ENCODE data around the gene TMEM163.

DNA sequence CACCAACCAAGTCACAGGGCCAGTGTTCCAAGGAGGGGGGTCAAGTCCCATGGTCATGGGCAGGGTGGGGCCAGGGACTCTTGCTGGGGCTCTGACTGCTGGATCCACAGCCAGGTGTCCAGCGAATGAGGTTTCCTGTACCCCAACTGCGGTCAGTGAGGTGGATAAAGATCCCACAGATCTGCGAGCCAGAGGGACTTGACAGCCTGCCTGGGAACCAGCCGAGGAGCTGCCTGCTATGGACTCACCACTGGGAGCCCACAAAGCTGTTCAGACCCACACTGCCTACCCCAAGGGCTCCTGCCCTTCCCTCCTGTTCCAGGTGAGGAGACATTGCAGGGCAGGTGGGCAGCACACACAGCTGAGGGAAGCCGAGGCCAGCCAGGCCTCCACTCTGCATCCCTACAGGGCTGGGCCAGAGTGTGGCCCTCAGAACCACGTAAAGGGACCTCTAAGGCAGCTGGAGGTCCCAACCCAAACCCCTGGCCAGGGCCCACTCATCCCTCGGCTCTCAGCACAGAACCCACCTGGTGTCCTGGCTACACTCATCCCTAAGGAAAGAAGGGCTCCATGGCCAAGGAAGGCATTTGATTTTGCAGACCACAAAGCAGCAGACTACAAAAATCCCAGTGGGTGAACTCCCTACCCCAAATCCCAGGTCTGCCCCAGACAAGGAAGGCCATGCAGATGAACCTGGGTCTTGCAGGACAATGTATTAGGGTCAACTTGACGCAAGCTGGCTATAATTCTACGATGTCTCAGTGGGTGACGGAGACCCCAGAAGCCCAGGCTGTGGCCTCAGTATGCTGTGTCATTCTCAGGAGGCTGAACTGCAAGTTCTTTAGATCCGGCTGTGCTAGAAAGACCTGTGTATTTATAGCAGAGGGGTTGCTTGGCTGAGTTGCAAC is 255.8 kb downstream of the TMEM163 start:
- TF ChIP-seq GATA3 (IDR thresholded peaks at IDR 0.05; ENCODE audit: low read depth, low read length) (no peak), GATA2 (IDR thresholded peaks at IDR 0.05; ENCODE audit: low read depth, low read length) (no peak)
